HPDE6-E6E7 (cell line): ENCODE data around the gene YBX2.

Experiments used
- DNase-seq: peaks from one replicate; pipeline ENCODE4 v3.0.0; 2011; ENCODE audit warnings: missing footprints; ENCODE audit errors: extremely low spot score

YBX2 gene

GRCh38 chr17:7266784-7267183 lies 27.7 kb downstream of the YBX2 start:
- DNase-seq = no peak

GRCh38 chr17:7263801-7264078 lies 30.7 kb downstream of the YBX2 start:
- DNase-seq = no peak

- DNase-seq = peak; percentile 79
These were observed 31.3 kb downstream of the YBX2 start for GRCh38 chr17:7262935-7263800.

GRCh38 chr17:7262192-7262934 lies 32.1 kb downstream of the YBX2 start, which contains the start of gene CLDN7:
Gene CLDN7, minus strand, starts transcription at chr17:7262478. Its CDS starts 435 bp downstream, at chr17:7262043.
- peak; percentile 90 for DNase-seq

- no peak for DNase-seq
These were observed 32.9 kb downstream of the YBX2 start for GRCh38 chr17:7261379-7262191.

- no peak for DNase-seq
These were observed 33.6 kb downstream of the YBX2 start for GRCh38 chr17:7260651-7261378.

GRCh38 chr17:7260151-7260550 lies 34.3 kb downstream of the YBX2 start:
- DNase-seq = no peak

GRCh38 chr17:7259555-7259889 lies 34.9 kb downstream of the YBX2 start:
- DNase-seq = no peak

- DNase-seq = no peak
These were observed 35.5 kb downstream of the YBX2 start for GRCh38 chr17:7258731-7259554.

- DNase-seq = no peak
These were observed 37.5 kb downstream of the YBX2 start for GRCh38 chr17:7256766-7257456.

GRCh38 chr17:7254511-7254910 lies 39.9 kb downstream of the YBX2 start:
- no peak for DNase-seq

- DNase-seq = no peak
These were observed 41.4 kb downstream of the YBX2 start for GRCh38 chr17:7253082-7253481.

GRCh38 chr17:7252176-7253043 lies 42.0 kb downstream of the YBX2 start, which contains the start of gene ELP5:
Gene ELP5, plus strand, starts transcription at chr17:7252215. Its CDS starts 336 bp downstream, at chr17:7252551.
- DNase-seq = peak; percentile 82

GRCh38 chr17:7251661-7252175 lies 42.7 kb downstream of the YBX2 start, which contains the start of gene CTDNEP1:
Gene CTDNEP1, minus strand, starts transcription at chr17:7251734. Its CDS starts 438 bp downstream, at chr17:7251296.
- DNase-seq = peak; percentile 92

- no peak for DNase-seq
These were observed 43.5 kb downstream of the YBX2 start for GRCh38 chr17:7250695-7251627.

- DNase-seq = no peak
These were observed 44.6 kb downstream of the YBX2 start for GRCh38 chr17:7249830-7250229.

GRCh38 chr17:7249214-7249613 lies 45.2 kb downstream of the YBX2 start:
- no peak for DNase-seq

- DNase-seq = no peak
These were observed 45.6 kb downstream of the YBX2 start for GRCh38 chr17:7248796-7249195.
